ENCODE results near the gene ARHGAP44. TPM values are rescaled to one million over a fixed set of nuclear protein-coding genes. Genes with fewer than 3 reads are reported as not detected.

ARHGAP44 gene
- polyA plus RNA-seq, 1 donor from 2014 or later = 5.9 TPM

- Histone ChIP-seq H3K27me3 (ENCODE audit: insufficient read depth, low read depth, low read length) (no peaks in the 10 kb centered on the region), H3F3A (ENCODE audit: insufficient read depth, low read length, poor library complexity, severe bottlenecking) (no peaks in the 10 kb centered on the region), H4K20me1 (ENCODE audit: insufficient read depth) (no peaks in the 10 kb centered on the region), H3K9ac (ENCODE audit: low read length) (no peak overlapping the region), H3K4me2 (ENCODE audit: low read length) (no peak overlapping the region), H3K9me3 (ENCODE audit: low read length) (no peaks in the 10 kb centered on the region), H3K36me3 (ENCODE audit: insufficient read depth, low read length) (peaks cover 8% of the 10 kb centered on the region), H3K27ac (ENCODE audit: low read length) (no peak overlapping the region), H3K79me2 (replicated peaks; ENCODE audit: insufficient read depth, low read length) (no peaks in the 10 kb centered on the region), H3K9me2 (ENCODE audit: insufficient read depth, low read length) (no peaks in the 10 kb centered on the region), H2AFZ (ENCODE audit: low read depth, low read length) (no peak overlapping the region), H3K4me3 (ENCODE audit: low read length) (no peak overlapping the region)
- TF ChIP-seq RAD21 (conservative IDR thresholded peaks at IDR 0.05) (no peak), REST (IDR thresholded peaks at IDR 0.05; ENCODE audit: borderline replicate concordance) (no peak), EP300 (conservative IDR thresholded peaks at IDR 0.05; ENCODE audit: poor library complexity, severe bottlenecking) (no peak), CTCF (IDR thresholded peaks at IDR 0.05; ENCODE audit: poor library complexity, severe bottlenecking) (peak; percentile 15), SMC3 (conservative IDR thresholded peaks at IDR 0.05; ENCODE audit: poor library complexity) (no peak), POLR2AphosphoS5 (IDR thresholded peaks at IDR 0.05) (no peak)
Measured at GRCh38 chr17:13003454-13003851, 214.2 kb downstream of the ARHGAP44 start.

- TF ChIP-seq POLR2AphosphoS5 (IDR thresholded peaks at IDR 0.05) (no peak), CTCF (IDR thresholded peaks at IDR 0.05; ENCODE audit: poor library complexity, severe bottlenecking) (no peak), EZH2 (IDR thresholded peaks at IDR 0.05; ENCODE audit: borderline replicate concordance, insufficient read depth, low read length, poor library complexity, severe bottlenecking) (no peak), TAF1 (IDR thresholded peaks at IDR 0.05; ENCODE audit: low read depth) (no peak)
- Histone ChIP-seq H3K79me2 (replicated peaks; ENCODE audit: insufficient read depth, low read length) (no peaks in the 10 kb centered on the region), H3K9ac (ENCODE audit: low read length) (no peak overlapping the region), H3K4me2 (ENCODE audit: low read length) (no peak overlapping the region), H3F3A (ENCODE audit: insufficient read depth, low read length, poor library complexity, severe bottlenecking) (no peaks in the 10 kb centered on the region), H4K20me1 (ENCODE audit: insufficient read depth) (no peaks in the 10 kb centered on the region), H3K27ac (ENCODE audit: low read length) (no peak overlapping the region), H3K9me3 (ENCODE audit: low read length) (no peaks in the 10 kb centered on the region), H2AFZ (ENCODE audit: low read depth, low read length) (no peak overlapping the region), H3K27me3 (ENCODE audit: insufficient read depth, low read depth, low read length) (no peaks in the 10 kb centered on the region), H3K9me2 (ENCODE audit: insufficient read depth, low read length) (no peaks in the 10 kb centered on the region), H3K36me3 (ENCODE audit: insufficient read depth, low read length) (peaks cover 8% of the 10 kb centered on the region), H3K4me3 (ENCODE audit: low read length) (no peak overlapping the region)
Measured at GRCh38 chr17:13003927-13004326, 214.6 kb downstream of the ARHGAP44 start.
